Type B pancreatic cell (in vitro differentiated cells): ENCODE results near the gene TBC1D22A. TPM values are rescaled to one million over a fixed set of nuclear protein-coding genes. Genes with fewer than 3 reads are reported as not detected.

ENCODE experiments used
- DNase-seq: peaks from one replicate; pipeline ENCODE4 v3.0.0; 2021; ENCODE audit warnings: mixed read lengths; ENCODE audit not compliant: unreplicated experiment; ENCODE audit errors: extremely low spot score
- H3K27ac Mint-ChIP-seq: 2 replicates; pipeline ENCODE4 v1.8.0; 2021; ENCODE audit warnings: mild to moderate bottlenecking, mixed read lengths
- H3K27me3 Mint-ChIP-seq: 2 replicates; pipeline ENCODE4 v1.8.0; 2021; ENCODE audit warnings: mixed read lengths
- H3K36me3 Mint-ChIP-seq: 2 replicates; pipeline ENCODE4 v1.8.0; 2021; ENCODE audit warnings: mixed read lengths
- H3K4me1 Mint-ChIP-seq: one replicate; pipeline ENCODE4 v1.8.0; 2021; ENCODE audit warnings: mixed read lengths; ENCODE audit not compliant: unreplicated experiment
- H3K4me3 Mint-ChIP-seq: 2 replicates; pipeline ENCODE4 v1.8.0; 2021; ENCODE audit warnings: mild to moderate bottlenecking, mixed read lengths
- H3K9me3 Mint-ChIP-seq: 2 replicates; pipeline ENCODE4 v1.8.0; 2021; ENCODE audit warnings: mixed read lengths
- total RNA-seq: library from RNA; stranded (reverse); gene quantifications from 2 replicates; pipeline ENCODE4 v1.2.1, GENCODE V29; 2021; ENCODE audit warnings: low replicate concordance
- TF ChIP-seq, protein P1 (sequence below): fragments of 200-600 bp; sonication (generic); conservative IDR thresholded peaks from 2 replicates; pipeline ENCODE4 v1.5.0; 2021; ENCODE audit warnings: antibody characterized with exemption, mild to moderate bottlenecking

The TBC1D22A gene
- total RNA-seq, 1 donor from 2014 or later: 16.2 TPM

DNA sequence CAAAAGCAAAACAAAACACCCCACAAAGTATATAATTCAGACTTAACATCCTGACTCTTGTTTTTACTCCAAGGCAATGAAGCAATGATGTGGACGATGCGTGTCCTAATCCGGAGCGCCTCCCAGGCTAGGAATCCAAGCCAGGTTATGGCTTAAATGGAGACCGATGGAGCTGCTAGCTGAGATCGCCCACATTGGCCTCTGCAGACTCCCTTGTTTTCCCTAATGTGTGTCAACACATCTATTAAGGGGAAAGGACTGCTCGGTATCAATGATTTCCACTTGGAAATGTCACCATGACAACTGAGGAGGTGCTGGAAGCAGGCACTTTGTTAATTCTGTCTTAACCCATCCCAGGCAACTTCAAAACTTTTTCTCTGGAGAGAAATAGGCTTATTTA is 311.7 kb downstream of the TBC1D22A start:
- TF ChIP-seq, protein P1, sequence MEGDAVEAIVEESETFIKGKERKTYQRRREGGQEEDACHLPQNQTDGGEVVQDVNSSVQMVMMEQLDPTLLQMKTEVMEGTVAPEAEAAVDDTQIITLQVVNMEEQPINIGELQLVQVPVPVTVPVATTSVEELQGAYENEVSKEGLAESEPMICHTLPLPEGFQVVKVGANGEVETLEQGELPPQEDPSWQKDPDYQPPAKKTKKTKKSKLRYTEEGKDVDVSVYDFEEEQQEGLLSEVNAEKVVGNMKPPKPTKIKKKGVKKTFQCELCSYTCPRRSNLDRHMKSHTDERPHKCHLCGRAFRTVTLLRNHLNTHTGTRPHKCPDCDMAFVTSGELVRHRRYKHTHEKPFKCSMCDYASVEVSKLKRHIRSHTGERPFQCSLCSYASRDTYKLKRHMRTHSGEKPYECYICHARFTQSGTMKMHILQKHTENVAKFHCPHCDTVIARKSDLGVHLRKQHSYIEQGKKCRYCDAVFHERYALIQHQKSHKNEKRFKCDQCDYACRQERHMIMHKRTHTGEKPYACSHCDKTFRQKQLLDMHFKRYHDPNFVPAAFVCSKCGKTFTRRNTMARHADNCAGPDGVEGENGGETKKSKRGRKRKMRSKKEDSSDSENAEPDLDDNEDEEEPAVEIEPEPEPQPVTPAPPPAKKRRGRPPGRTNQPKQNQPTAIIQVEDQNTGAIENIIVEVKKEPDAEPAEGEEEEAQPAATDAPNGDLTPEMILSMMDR: no peak
- Mint-ChIP-seq H3K9me3 (peaks cover 3% of the 10 kb centered on the region), H3K27me3 (no peaks in the 10 kb centered on the region), H3K27ac (no peak overlapping the region), H3K4me3 (no peak overlapping the region), H3K36me3 (peaks cover 5% of the 10 kb centered on the region), H3K4me1 (peaks cover 13% of the 10 kb centered on the region)
- DNase-seq: no peak

DNA sequence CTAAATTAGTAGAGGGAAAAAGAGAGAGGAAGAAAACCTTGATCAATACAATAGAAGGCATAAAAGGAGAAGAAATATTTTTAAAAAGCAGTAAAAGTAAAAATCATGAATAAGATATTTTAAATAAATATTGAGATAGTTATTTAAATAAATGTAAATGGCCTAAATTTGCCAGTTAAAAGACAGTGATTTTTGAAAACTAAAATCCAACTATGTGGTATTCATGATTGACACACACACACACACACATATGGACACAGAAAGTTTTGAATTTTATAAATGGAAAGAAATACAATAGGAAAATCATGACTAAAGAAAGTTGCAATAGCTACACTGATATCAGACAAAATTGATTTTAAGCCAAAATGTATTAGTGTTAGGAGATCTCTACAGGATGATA is 313.1 kb downstream of the TBC1D22A start:
- H3K36me3 Mint-ChIP-seq: peaks cover 7% of the 10 kb centered on the region
- H3K27ac Mint-ChIP-seq: no peak overlapping the region
- no peak overlapping the region for H3K4me3 Mint-ChIP-seq
- peaks cover 3% of the 10 kb centered on the region for H3K9me3 Mint-ChIP-seq
- H3K4me1 Mint-ChIP-seq: peaks cover 13% of the 10 kb centered on the region
- TF ChIP-seq, protein P1: no peak
- no peak for DNase-seq
- H3K27me3 Mint-ChIP-seq: no peaks in the 10 kb centered on the region

DNA sequence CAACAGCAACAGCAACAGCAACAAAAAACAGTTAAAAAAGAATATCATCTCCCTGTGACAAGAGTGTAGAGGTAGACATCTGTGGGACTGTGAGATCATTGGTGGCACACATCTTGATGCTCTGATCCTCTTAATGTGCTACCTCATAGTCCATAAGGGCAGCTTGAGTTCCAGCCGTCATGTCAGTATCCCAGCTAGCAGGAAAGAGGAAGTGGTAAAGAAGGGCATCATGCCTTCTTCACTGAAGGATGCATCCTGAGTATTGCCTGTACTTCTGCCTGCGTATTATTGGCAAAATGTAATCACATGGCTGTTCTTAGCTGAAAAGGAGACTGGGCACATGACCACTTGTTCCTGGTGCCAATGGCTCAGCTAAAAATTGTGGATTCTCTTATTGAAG is 314.3 kb downstream of the TBC1D22A start:
- Mint-ChIP-seq H3K27ac (no peak overlapping the region), H3K4me3 (no peak overlapping the region), H3K9me3 (peaks cover 3% of the 10 kb centered on the region), H3K4me1 (peaks cover 3% of the 10 kb centered on the region), H3K36me3 (peaks cover 9% of the 10 kb centered on the region), H3K27me3 (no peaks in the 10 kb centered on the region)
- TF ChIP-seq, protein P1: no peak
- DNase-seq: no peak

DNA sequence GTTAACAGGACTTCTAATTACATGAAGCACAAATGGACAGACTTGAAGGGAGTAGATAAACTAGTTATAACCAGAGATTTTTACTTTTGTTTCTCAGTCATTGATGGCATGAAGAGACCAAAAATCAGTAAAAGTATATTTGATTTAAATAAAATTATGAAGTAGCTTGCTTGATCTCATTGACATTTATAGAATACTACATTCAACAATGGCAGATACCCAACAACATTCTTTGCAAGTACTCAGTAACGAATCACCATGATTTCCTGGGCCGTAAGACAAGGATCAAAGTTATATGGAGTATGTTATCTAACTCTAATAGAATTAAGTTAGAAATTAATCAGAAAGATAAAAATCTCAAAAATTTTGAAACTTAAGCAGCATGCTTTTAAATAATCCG is 317.6 kb downstream of the TBC1D22A start:
- no peak overlapping the region for H3K27ac Mint-ChIP-seq
- H3K9me3 Mint-ChIP-seq: peaks cover 3% of the 10 kb centered on the region
- no peaks in the 10 kb centered on the region for H3K4me1 Mint-ChIP-seq
- DNase-seq: no peak
- H3K36me3 Mint-ChIP-seq: peaks cover 9% of the 10 kb centered on the region
- no peak overlapping the region for H3K4me3 Mint-ChIP-seq
- H3K27me3 Mint-ChIP-seq: no peaks in the 10 kb centered on the region
- TF ChIP-seq, protein P1: no peak

DNA sequence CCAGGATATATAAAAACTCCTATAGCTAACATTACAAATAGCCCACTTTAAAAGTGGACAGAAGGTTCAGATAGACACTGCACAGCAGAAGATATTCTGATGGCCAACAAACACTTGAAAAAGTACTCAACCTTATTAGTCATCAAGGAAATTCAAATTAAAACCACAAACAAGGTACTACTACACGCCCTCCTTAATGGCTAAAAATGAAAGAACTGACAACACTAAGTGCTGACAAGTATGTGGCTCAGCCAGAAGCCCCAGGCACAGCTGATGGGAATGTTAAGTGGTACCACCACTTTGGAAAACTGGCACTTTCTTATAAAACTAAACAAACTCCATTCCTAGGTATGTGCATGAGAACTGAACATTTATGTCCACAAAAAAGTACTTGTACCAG is 320.1 kb downstream of the TBC1D22A start:
- no peaks in the 10 kb centered on the region for H3K9me3 Mint-ChIP-seq
- H3K27me3 Mint-ChIP-seq: no peaks in the 10 kb centered on the region
- H3K4me1 Mint-ChIP-seq: no peaks in the 10 kb centered on the region
- TF ChIP-seq, protein P1: no peak
- H3K36me3 Mint-ChIP-seq: peaks cover 8% of the 10 kb centered on the region
- no peak overlapping the region for H3K27ac Mint-ChIP-seq
- H3K4me3 Mint-ChIP-seq: no peak overlapping the region
- no peak for DNase-seq

DNA sequence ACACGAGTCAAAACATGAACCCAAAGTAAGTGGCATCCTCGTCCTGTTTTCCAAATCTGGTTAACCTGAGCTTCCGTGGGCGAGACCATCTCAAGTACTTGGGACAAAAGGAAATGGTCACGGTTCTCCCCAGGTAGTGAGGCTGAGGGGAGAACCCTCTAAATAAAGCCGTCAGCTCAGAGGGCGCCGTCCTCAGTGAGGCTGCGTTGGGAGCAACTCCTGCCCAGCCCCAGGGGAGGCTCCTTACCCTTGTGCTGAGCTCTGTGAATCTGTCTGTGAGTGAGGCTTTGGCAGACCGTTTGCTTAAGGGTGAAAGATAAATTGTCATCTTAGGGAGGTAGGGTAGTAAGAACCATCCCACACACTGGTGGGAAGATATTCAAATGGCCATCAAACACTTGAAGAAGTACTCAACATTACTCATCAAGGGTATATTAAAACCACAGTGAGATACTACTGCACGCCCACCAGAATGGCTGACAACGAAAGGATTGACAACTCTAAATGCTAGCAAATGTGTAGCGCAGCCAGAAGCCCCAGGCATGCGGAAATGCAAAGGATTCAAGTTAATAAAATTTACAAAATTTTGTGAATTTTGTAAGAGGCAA is 321.0 kb downstream of the TBC1D22A start:
- DNase-seq: no peak
- Mint-ChIP-seq H3K36me3 (peaks cover 8% of the 10 kb centered on the region), H3K4me3 (no peak overlapping the region), H3K27ac (no peak overlapping the region), H3K27me3 (no peaks in the 10 kb centered on the region), H3K4me1 (no peaks in the 10 kb centered on the region), H3K9me3 (no peaks in the 10 kb centered on the region)
- TF ChIP-seq, protein P1: no peak
